Spleen (tissue), 11 donors: ENCODE data around the gene GSTK1. TPM values are rescaled to one million over a fixed set of nuclear protein-coding genes. Genes with fewer than 3 reads are reported as not detected.

ENCODE experiments used
- DNase-seq: peaks from one replicate; pipeline ENCODE4 v3.0.0-alpha.2; 2020
- H3K27ac ChIP-seq, 8 donors: fragments of 200-600 bp; sonication (generic) in 7 of 8; 1 replicate in 4 of 8; 2 replicates in 4 of 8; pipeline versions ENCODE4 v1.5.0 to v1.8.0; 2016 to 2021; ENCODE audit warnings: inconsistent platforms in 4 of 8, mild to moderate bottlenecking in 4 of 8, moderate library complexity in 1 of 8
- H3K27me3 ChIP-seq, 7 donors: fragments of 200-600 bp; sonication (generic) in 6 of 7; replicated peaks in 1 of 7; 1 replicate in 4 of 7; 2 replicates in 3 of 7; pipeline versions ENCODE4 v1.5.0 to v1.8.0; 2016 to 2021; ENCODE audit warnings: inconsistent platforms in 3 of 7, mild to moderate bottlenecking in 1 of 7
- H3K36me3 ChIP-seq, 6 donors: fragments of 200-600 bp; sonication (generic) in 5 of 6; 1 replicate in 4 of 6; 2 replicates in 2 of 6; pipeline versions ENCODE4 v1.5.0 to v1.8.0; 2016 to 2021; ENCODE audit warnings: inconsistent platforms in 2 of 6
- H3K4me1 ChIP-seq, 6 donors: fragments of 200-600 bp; sonication (generic) in 5 of 6; 1 replicate in 3 of 6; 2 replicates in 3 of 6; pipeline versions ENCODE4 v1.5.0 to v1.8.0; 2016 to 2021; ENCODE audit warnings: inconsistent platforms in 3 of 6
- H3K4me3 ChIP-seq, 8 donors: fragments of 200-600 bp; sonication (generic) in 7 of 8; 1 replicate in 4 of 8; 2 replicates in 4 of 8; pipeline versions ENCODE4 v1.5.0 to v1.8.0; 2016 to 2021; ENCODE audit warnings: inconsistent platforms in 4 of 8, mild to moderate bottlenecking in 4 of 8, moderate library complexity in 2 of 8
- H3K9me3 ChIP-seq, 8 donors: fragments of 200-600 bp; sonication (generic) in 7 of 8; 1 replicate in 4 of 8; 2 replicates in 4 of 8; pipeline versions ENCODE4 v1.5.0 to v1.8.0; 2016 to 2021; ENCODE audit warnings: inconsistent platforms in 4 of 8
- CTCF ChIP-seq, 11 experiments: fragments of 200-600 bp in 7 of 11; fragments of 450-650 bp in 4 of 11; sonication (generic) in 4 of 11; IDR thresholded peaks in 8 of 11; conservative IDR thresholded peaks in 3 of 11; 1 replicate in 7 of 11; 2 replicates in 4 of 11; pipeline versions ENCODE4 v1.4.0 to v1.8.0; 2016 to 2021; ENCODE audit warnings: antibody characterized with exemption in 11 of 11, inconsistent platforms in 4 of 11, mild to moderate bottlenecking in 1 of 11
- POLR2A ChIP-seq, 3 donors: fragments of 450-650 bp; IDR thresholded peaks; one replicate each; pipeline ENCODE4 v1.5.1; 2017; ENCODE audit warnings: antibody characterized with exemption in 3 of 3, mild to moderate bottlenecking in 1 of 3
- POLR2AphosphoS5 ChIP-seq, 3 donors: sonication (generic); formaldehyde crosslinking; IDR thresholded peaks; one replicate each; pipeline ENCODE4 v1.5.1; 2017; ENCODE audit warnings: antibody characterized with exemption in 3 of 3
- WGBS, 5 donors: extraction: QIAGEN DNeasy Blood & Tissue Kit in 3 of 5; methylation state at CpG; one replicate each; pipeline versions ENCODE4 v1.1.5 to v1.1.7; 2013 to 2018; 5-methylcytosine and 5-hydroxymethylcytosine counted together
- intact Hi-C: fragments of 100-400 bp; cut with DNase I; formaldehyde crosslinking; loops from one replicate; pipeline ENCODE4 v1.15.0; 2023; ENCODE audit warnings: low total_unique reads
- polyA plus RNA-seq, 3 donors: library from polyadenylated mRNA; stranded (reverse); fragments of 200-250 nt; gene quantifications; one replicate each; pipeline ENCODE4 v1.2.1, GENCODE V29; 2013
- total RNA-seq, 7 donors: library from RNA; depleted of rRNA in 3 of 7; stranded (reverse); fragments of >200 nt in 3 of 7; fragmentation: NEBNext Ultra II Directional in 4 of 7; extraction: Animal tissue kit (Norgen Biotek cat#: 25700) in 4 of 7; gene quantifications; one replicate each; pipeline versions ENCODE4 v1.1.0 to v1.2.1, GENCODE V29; 2016 to 2021
- donor health status: healthy with polysubstance abuse.
- donor health status: DM: no; HTN: no; CAD: no; lungs with moderate emphysema.
- donor health status: DM: no; HTN: no; CAD: no.
- donor health status: Bipolar disorder and iron deficiency.
- donor health status: healthy.
- donor health status: DM: no; HTN: no; CAD: no.
- donor health status: DM: yes; HTN: yes; CAD: no.

The GSTK1 gene
- total and polyA plus RNA-seq, 10 donors = 162 to 247 (median 216) TPM

DNA sequence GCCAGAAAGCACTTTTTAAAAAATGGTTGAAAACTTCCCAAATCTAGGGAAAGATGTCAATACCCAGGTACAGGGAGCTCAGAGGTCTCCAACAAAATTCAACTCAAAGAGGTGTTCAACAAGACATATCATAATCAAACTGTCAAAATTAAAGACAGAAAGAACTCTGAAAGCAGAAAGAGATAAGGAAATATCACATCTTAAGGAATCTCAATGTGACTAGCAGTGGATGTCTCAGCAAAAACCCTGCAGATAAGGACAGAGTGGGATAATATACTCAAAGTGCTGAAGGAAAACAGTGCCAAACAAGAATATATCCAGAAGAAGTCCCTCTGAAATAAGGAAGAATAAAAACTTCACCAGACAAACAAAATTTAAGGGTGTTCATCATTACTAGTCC lies 13.0 kb upstream of the GSTK1 start:
- Histone ChIP-seq H3K4me3 (no peak overlapping the region), H3K4me1 (peaks cover 0 to 56% (median 29%) of the 10 kb centered on the region in 6 donors), H3K27me3 (no peaks in the 10 kb centered on the region), H3K9me3 (peaks cover 0 to 14% (median 3%) of the 10 kb centered on the region in 8 donors), H3K27ac (peak overlapping the region in 4 of 8 donors; percentile 9 to 36 (median 24)), H3K36me3 (no peaks in the 10 kb centered on the region)
- TF ChIP-seq POLR2A (IDR thresholded peaks at IDR 0.05) (no peak), CTCF (IDR thresholded peaks at IDR 0.05 in 8 of 11, conservative IDR thresholded peaks at IDR 0.05 in 3 of 11) (no peak), POLR2AphosphoS5 (IDR thresholded peaks at IDR 0.05) (no peak)
- intact Hi-C loops = no loop called here
- DNase-seq = no peak

DNA sequence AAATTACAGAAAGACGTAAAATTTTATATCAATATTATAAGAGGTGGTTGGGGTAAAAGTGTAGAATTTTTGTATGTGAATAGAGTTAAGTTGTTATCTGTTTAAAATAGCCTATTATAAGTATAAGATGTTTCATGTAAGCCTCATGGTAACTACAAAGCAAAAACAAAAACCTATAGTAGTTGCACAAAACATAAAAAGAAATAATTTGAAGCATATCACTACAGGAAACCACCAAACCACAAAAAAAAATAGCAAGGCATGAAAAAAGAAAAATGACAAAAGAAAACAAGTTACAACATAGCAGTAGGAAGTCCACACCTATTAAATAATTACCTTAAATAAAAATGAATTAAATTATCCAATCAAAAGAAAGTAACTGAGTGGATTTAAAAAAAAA lies 12.4 kb upstream of the GSTK1 start:
- DNase-seq = no peak
- H3K4me3 ChIP-seq = no peak overlapping the region

GRCh38 chr7:143252006-143252405 lies 11.2 kb upstream of the GSTK1 start:
- Histone ChIP-seq H3K4me1 (peaks cover 0 to 60% (median 26%) of the 10 kb centered on the region in 6 donors), H3K9me3 (peaks cover 0 to 14% (median 3%) of the 10 kb centered on the region in 8 donors), H3K36me3 (no peaks in the 10 kb centered on the region), H3K27me3 (no peaks in the 10 kb centered on the region), H3K4me3 (no peak overlapping the region), H3K27ac (peak overlapping the region in 1 of 8 donors; percentile 32)
- TF ChIP-seq CTCF (IDR thresholded peaks at IDR 0.05 in 8 of 11, conservative IDR thresholded peaks at IDR 0.05 in 3 of 11) (no peak), POLR2AphosphoS5 (IDR thresholded peaks at IDR 0.05) (no peak), POLR2A (IDR thresholded peaks at IDR 0.05) (no peak)
- intact Hi-C loops = no loop called here
- 54 to 75% (median 68%) methylated on average over 2 of the region's 2 CpGs for WGBS, 5 donors
- DNase-seq = no peak

More for the DNA sequence above, 12.4 kb upstream of the GSTK1 start:
- intact Hi-C loops = no loop called here
- 71 to 81% (median 74%) methylated on average over 1 of the region's 1 CpG for WGBS, 5 donors
- Histone ChIP-seq H3K27me3 (no peaks in the 10 kb centered on the region), H3K4me1 (peaks cover 0 to 54% (median 23%) of the 10 kb centered on the region in 6 donors), H3K27ac (peak overlapping the region in 4 of 8 donors; percentile 9 to 36 (median 24)), H3K36me3 (no peaks in the 10 kb centered on the region), H3K9me3 (peaks cover 0 to 14% (median 3%) of the 10 kb centered on the region in 8 donors)
- TF ChIP-seq CTCF (IDR thresholded peaks at IDR 0.05 in 8 of 11, conservative IDR thresholded peaks at IDR 0.05 in 3 of 11) (no peak), POLR2AphosphoS5 (IDR thresholded peaks at IDR 0.05) (no peak), POLR2A (IDR thresholded peaks at IDR 0.05) (no peak)

GRCh38 chr7:143255564-143255963 lies 7.7 kb upstream of the GSTK1 start:
- TF ChIP-seq POLR2AphosphoS5 (IDR thresholded peaks at IDR 0.05) (no peak), POLR2A (IDR thresholded peaks at IDR 0.05) (no peak), CTCF (IDR thresholded peaks at IDR 0.05 in 8 of 11, conservative IDR thresholded peaks at IDR 0.05 in 3 of 11) (no peak)
- no peaks in the 10 kb centered on the region for H3K27me3 ChIP-seq
- intact Hi-C loops = no loop called here
- 49 to 68% (median 60%) methylated on average over 3 of the region's 3 CpGs for WGBS, 5 donors
- no peaks in the 10 kb centered on the region for H3K36me3 ChIP-seq
- H3K4me1 ChIP-seq = peaks cover 4 to 64% (median 26%) of the 10 kb centered on the region in 6 donors
- DNase-seq = no peak
- no peak overlapping the region for H3K4me3 ChIP-seq
- no peaks in the 10 kb centered on the region for H3K9me3 ChIP-seq
- no peak overlapping the region for H3K27ac ChIP-seq
